ENCODE data around the gene SLC4A2.

DNA sequence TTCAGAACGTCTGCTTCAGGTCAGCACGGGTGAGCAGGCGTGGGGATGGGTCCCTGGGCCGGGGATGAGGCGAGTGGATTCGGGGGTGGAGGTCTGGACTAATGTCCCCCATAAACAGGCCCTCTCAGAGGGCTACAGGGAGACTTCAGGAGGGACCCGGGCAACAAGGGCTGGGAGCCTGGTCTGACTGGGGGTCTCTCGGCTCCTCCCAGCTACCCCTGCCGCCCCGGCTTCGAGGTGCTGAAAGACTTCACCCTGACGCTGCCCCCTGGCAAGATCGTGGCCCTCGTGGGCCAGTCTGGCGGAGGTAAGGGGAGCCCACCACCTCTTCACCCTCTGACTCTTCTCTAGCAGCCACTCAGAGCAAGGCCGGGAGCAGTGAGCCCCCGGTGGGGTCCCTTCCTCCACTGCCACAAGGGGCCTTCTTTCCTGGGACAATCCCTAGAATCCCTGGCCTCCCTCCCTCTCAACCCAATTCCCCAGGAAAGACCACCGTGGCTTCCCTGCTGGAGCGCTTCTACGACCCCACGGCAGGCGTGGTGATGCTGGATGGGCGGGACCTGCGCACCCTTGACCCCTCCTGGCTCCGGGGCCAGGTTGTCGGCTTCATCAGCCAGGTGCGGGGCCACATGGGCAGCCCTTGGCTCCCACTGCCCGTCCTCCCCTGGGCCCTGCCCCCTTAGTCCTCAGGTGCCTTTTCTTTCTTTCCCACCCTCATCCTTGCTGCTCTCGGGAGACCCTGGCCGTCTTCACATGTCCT lies 18.6 kb upstream of the SLC4A2 start:
- no peak for TF ChIP-seq ZNF8 (CRISPR knock-in tag; IDR thresholded peaks at IDR 0.05)
- no peak for TF ChIP-seq ARNTL (CRISPR knock-in tag; IDR thresholded peaks at IDR 0.05; ENCODE audit: borderline replicate concordance, low read depth)
- TF ChIP-seq ZFP3 (CRISPR knock-in tag; IDR thresholded peaks at IDR 0.05), result no peak
- TF ChIP-seq BACH2 (CRISPR knock-in tag; IDR thresholded peaks at IDR 0.05; ENCODE audit: borderline replicate concordance), result no peak
- TF ChIP-seq, protein P1, sequence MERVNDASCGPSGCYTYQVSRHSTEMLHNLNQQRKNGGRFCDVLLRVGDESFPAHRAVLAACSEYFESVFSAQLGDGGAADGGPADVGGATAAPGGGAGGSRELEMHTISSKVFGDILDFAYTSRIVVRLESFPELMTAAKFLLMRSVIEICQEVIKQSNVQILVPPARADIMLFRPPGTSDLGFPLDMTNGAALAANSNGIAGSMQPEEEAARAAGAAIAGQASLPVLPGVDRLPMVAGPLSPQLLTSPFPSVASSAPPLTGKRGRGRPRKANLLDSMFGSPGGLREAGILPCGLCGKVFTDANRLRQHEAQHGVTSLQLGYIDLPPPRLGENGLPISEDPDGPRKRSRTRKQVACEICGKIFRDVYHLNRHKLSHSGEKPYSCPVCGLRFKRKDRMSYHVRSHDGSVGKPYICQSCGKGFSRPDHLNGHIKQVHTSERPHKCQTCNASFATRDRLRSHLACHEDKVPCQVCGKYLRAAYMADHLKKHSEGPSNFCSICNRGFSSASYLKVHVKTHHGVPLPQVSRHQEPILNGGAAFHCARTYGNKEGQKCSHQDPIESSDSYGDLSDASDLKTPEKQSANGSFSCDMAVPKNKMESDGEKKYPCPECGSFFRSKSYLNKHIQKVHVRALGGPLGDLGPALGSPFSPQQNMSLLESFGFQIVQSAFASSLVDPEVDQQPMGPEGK (CRISPR knock-in tag; IDR thresholded peaks at IDR 0.05; ENCODE audit: borderline replicate concordance), result no peak
- no peak for TF ChIP-seq ZFP30 (CRISPR knock-in tag; IDR thresholded peaks at IDR 0.05)
- no peak for TF ChIP-seq TCF4 (CRISPR knock-in tag; IDR thresholded peaks at IDR 0.05; ENCODE audit: borderline replicate concordance)
- TF ChIP-seq, protein P2, sequence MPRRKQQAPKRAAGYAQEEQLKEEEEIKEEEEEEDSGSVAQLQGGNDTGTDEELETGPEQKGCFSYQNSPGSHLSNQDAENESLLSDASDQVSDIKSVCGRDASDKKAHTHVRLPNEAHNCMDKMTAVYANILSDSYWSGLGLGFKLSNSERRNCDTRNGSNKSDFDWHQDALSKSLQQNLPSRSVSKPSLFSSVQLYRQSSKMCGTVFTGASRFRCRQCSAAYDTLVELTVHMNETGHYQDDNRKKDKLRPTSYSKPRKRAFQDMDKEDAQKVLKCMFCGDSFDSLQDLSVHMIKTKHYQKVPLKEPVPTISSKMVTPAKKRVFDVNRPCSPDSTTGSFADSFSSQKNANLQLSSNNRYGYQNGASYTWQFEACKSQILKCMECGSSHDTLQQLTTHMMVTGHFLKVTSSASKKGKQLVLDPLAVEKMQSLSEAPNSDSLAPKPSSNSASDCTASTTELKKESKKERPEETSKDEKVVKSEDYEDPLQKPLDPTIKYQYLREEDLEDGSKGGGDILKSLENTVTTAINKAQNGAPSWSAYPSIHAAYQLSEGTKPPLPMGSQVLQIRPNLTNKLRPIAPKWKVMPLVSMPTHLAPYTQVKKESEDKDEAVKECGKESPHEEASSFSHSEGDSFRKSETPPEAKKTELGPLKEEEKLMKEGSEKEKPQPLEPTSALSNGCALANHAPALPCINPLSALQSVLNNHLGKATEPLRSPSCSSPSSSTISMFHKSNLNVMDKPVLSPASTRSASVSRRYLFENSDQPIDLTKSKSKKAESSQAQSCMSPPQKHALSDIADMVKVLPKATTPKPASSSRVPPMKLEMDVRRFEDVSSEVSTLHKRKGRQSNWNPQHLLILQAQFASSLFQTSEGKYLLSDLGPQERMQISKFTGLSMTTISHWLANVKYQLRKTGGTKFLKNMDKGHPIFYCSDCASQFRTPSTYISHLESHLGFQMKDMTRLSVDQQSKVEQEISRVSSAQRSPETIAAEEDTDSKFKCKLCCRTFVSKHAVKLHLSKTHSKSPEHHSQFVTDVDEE (CRISPR knock-in tag; IDR thresholded peaks at IDR 0.05), result no peak
- TF ChIP-seq, protein P3, sequence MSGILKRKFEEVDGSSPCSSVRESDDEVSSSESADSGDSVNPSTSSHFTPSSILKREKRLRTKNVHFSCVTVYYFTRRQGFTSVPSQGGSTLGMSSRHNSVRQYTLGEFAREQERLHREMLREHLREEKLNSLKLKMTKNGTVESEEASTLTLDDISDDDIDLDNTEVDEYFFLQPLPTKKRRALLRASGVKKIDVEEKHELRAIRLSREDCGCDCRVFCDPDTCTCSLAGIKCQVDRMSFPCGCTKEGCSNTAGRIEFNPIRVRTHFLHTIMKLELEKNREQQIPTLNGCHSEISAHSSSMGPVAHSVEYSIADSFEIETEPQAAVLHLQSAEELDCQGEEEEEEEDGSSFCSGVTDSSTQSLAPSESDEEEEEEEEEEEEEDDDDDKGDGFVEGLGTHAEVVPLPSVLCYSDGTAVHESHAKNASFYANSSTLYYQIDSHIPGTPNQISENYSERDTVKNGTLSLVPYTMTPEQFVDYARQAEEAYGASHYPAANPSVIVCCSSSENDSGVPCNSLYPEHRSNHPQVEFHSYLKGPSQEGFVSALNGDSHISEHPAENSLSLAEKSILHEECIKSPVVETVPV (CRISPR knock-in tag; IDR thresholded peaks at IDR 0.05), result no peak
- TF ChIP-seq CSDC2 (CRISPR knock-in tag; IDR thresholded peaks at IDR 0.05), result no peak
- TF ChIP-seq TOX (CRISPR knock-in tag; IDR thresholded peaks at IDR 0.05; ENCODE audit: borderline replicate concordance), result no peak
- no peak for TF ChIP-seq ZNF565 (CRISPR knock-in tag; conservative IDR thresholded peaks at IDR 0.05; ENCODE audit: low read depth)
- TF ChIP-seq, protein P4, sequence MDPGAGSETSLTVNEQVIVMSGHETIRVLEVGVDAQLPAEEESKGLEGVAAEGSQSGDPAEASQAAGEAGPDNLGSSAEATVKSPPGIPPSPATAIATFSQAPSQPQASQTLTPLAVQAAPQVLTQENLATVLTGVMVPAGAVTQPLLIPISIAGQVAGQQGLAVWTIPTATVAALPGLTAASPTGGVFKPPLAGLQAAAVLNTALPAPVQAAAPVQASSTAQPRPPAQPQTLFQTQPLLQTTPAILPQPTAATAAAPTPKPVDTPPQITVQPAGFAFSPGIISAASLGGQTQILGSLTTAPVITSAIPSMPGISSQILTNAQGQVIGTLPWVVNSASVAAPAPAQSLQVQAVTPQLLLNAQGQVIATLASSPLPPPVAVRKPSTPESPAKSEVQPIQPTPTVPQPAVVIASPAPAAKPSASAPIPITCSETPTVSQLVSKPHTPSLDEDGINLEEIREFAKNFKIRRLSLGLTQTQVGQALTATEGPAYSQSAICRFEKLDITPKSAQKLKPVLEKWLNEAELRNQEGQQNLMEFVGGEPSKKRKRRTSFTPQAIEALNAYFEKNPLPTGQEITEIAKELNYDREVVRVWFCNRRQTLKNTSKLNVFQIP (CRISPR knock-in tag; IDR thresholded peaks at IDR 0.05; ENCODE audit: borderline replicate concordance, low read depth), result no peak
- no peak for TF ChIP-seq RARB (CRISPR knock-in tag; IDR thresholded peaks at IDR 0.05)
